ENCODE results near the gene SLC51B. TPM values are rescaled to one million over a fixed set of nuclear protein-coding genes. Genes with fewer than 3 reads are reported as not detected.

SLC51B gene
- total RNA-seq, 1 experiment from 2014 or later = not detected

- no peaks in the 10 kb centered on the region; the same call in 1 of the 2 replicates for H3K79me2 ChIP-seq (ENCODE audit: low read length)
- H3K9me3 ChIP-seq (ENCODE audit: low read length) = no peaks in the 10 kb centered on the region
- no peaks in the 10 kb centered on the region for H3K27me3 ChIP-seq (ENCODE audit: low read length)
- no peaks in the 10 kb centered on the region for H4K20me1 ChIP-seq (ENCODE audit: insufficient read depth, low read depth, low read length)
- no peak overlapping the region for H3K4me2 ChIP-seq (ENCODE audit: low read depth, low read length, poor library complexity, severe bottlenecking)
- no peaks in the 10 kb centered on the region for H3K4me1 ChIP-seq (ENCODE audit: low read length)
- H3K27ac ChIP-seq (ENCODE audit: low read length) = no peak overlapping the region
- DNase-seq = no peak
- H3K9me2 ChIP-seq (replicated peaks; ENCODE audit: insufficient read depth, low read length) = no peaks in the 10 kb centered on the region
- no peak overlapping the region for H3K9ac ChIP-seq (ENCODE audit: low read length)
- no peak overlapping the region for H2AFZ ChIP-seq (ENCODE audit: low read length)
- H3K4me3 ChIP-seq (ENCODE audit: low read length) = no peak overlapping the region
- H3K36me3 ChIP-seq (ENCODE audit: insufficient read depth, low read length) = peaks cover 60% of the 10 kb centered on the region
Observed at GRCh38 chr15:65021488-65021887, 23.7 kb upstream of the SLC51B start.

- H3K9me2 ChIP-seq (replicated peaks; ENCODE audit: insufficient read depth, low read length) = no peaks in the 10 kb centered on the region
- H3K79me2 ChIP-seq (ENCODE audit: low read length) = peaks cover 27% of the 10 kb centered on the region
- H2AFZ ChIP-seq (ENCODE audit: low read length) = no peak overlapping the region
- no peak for DNase-seq
- no peaks in the 10 kb centered on the region for H3K9me3 ChIP-seq (ENCODE audit: low read length)
- H3K36me3 ChIP-seq (ENCODE audit: insufficient read depth, low read length) = peaks cover 19% of the 10 kb centered on the region
- no peak overlapping the region for H3K4me3 ChIP-seq (ENCODE audit: low read length)
- H3K27ac ChIP-seq (ENCODE audit: low read length) = no peak overlapping the region
- H3K27me3 ChIP-seq (ENCODE audit: low read length) = no peaks in the 10 kb centered on the region
- no peak overlapping the region for H3K9ac ChIP-seq (ENCODE audit: low read length)
- peaks cover 11% of the 10 kb centered on the region for H3K4me1 ChIP-seq (ENCODE audit: low read length)
- no peaks in the 10 kb centered on the region; the same call in 1 of the 2 replicates for H4K20me1 ChIP-seq (ENCODE audit: insufficient read depth, low read depth, low read length)
- no peak overlapping the region for H3K4me2 ChIP-seq (ENCODE audit: low read depth, low read length, poor library complexity, severe bottlenecking)
Observed at GRCh38 chr15:65026756-65027155, 18.4 kb upstream of the SLC51B start.

GRCh38 chr15:65027593-65027992, 17.6 kb upstream of the SLC51B start:
- DNase-seq = no peak
- H3K27me3 ChIP-seq (ENCODE audit: low read length) = no peaks in the 10 kb centered on the region
- peaks cover 19% of the 10 kb centered on the region for H3K36me3 ChIP-seq (ENCODE audit: insufficient read depth, low read length)
- H3K9ac ChIP-seq (ENCODE audit: low read length) = peak overlapping the region; percentile 97
- no peaks in the 10 kb centered on the region for H3K9me2 ChIP-seq (replicated peaks; ENCODE audit: insufficient read depth, low read length)
- H2AFZ ChIP-seq (ENCODE audit: low read length) = no peak overlapping the region
- H3K27ac ChIP-seq (ENCODE audit: low read length) = peak overlapping the region; percentile 1; the same call in 1 of the 2 replicates
- H4K20me1 ChIP-seq (ENCODE audit: insufficient read depth, low read depth, low read length) = no peaks in the 10 kb centered on the region; the same call in 1 of the 2 replicates
- no peaks in the 10 kb centered on the region for H3K9me3 ChIP-seq (ENCODE audit: low read length)
- H3K4me1 ChIP-seq (ENCODE audit: low read length) = peaks cover 11% of the 10 kb centered on the region
- peaks cover 27% of the 10 kb centered on the region for H3K79me2 ChIP-seq (ENCODE audit: low read length)
- H3K4me3 ChIP-seq (ENCODE audit: low read length) = peak overlapping the region; percentile 100
- H3K4me2 ChIP-seq (ENCODE audit: low read depth, low read length, poor library complexity, severe bottlenecking) = peak overlapping the region; percentile 88

GRCh38 chr15:65028338-65028737, 16.8 kb upstream of the SLC51B start:
- no peaks in the 10 kb centered on the region; the same call in 1 of the 2 replicates for H4K20me1 ChIP-seq (ENCODE audit: insufficient read depth, low read depth, low read length)
- DNase-seq = peak; percentile 61
- peak overlapping the region; percentile 100 for H3K4me3 ChIP-seq (ENCODE audit: low read length)
- peaks cover 19% of the 10 kb centered on the region for H3K36me3 ChIP-seq (ENCODE audit: insufficient read depth, low read length)
- peak overlapping the region; percentile 88 for H3K4me2 ChIP-seq (ENCODE audit: low read depth, low read length, poor library complexity, severe bottlenecking)
- peak overlapping the region; percentile 97 for H3K9ac ChIP-seq (ENCODE audit: low read length)
- no peaks in the 10 kb centered on the region for H3K9me2 ChIP-seq (replicated peaks; ENCODE audit: insufficient read depth, low read length)
- no peak overlapping the region for H2AFZ ChIP-seq (ENCODE audit: low read length)
- H3K79me2 ChIP-seq (ENCODE audit: low read length) = peaks cover 27% of the 10 kb centered on the region
- H3K27me3 ChIP-seq (ENCODE audit: low read length) = no peaks in the 10 kb centered on the region
- H3K9me3 ChIP-seq (ENCODE audit: low read length) = no peaks in the 10 kb centered on the region
- peaks cover 14% of the 10 kb centered on the region for H3K4me1 ChIP-seq (ENCODE audit: low read length)
- H3K27ac ChIP-seq (ENCODE audit: low read length) = peak overlapping the region; percentile 29; the same call in 1 of the 2 replicates

GRCh38 chr15:65028921-65029735, 16.1 kb upstream of the SLC51B start, which contains the start of gene MTFMT:
Gene MTFMT (minus strand): TSS chr15:65029639. CDS start chr15:65029613, 26 bp downstream.
- peak; percentile 95 for DNase-seq
- H2AFZ ChIP-seq (ENCODE audit: low read length) = peak within 1 kb of the TSS; percentile 48; the same call in 1 of the 2 replicates
- peak within 1 kb of the TSS; percentile 29; the same call in 1 of the 2 replicates for H3K27ac ChIP-seq (ENCODE audit: low read length)
- H3K9me3 ChIP-seq (ENCODE audit: low read length) = no peaks in the 10 kb centered on the region
- H3K36me3 ChIP-seq (ENCODE audit: insufficient read depth, low read length) = peaks cover 13% of the 10 kb centered on the region; the same call in 1 of the 2 replicates
- H3K4me1 ChIP-seq (ENCODE audit: low read length) = peaks cover 20% of the 10 kb centered on the region
- no peaks in the 10 kb centered on the region for H3K27me3 ChIP-seq (ENCODE audit: low read length)
- H3K9me2 ChIP-seq (replicated peaks; ENCODE audit: insufficient read depth, low read length) = no peaks in the 10 kb centered on the region
- H3K4me3 ChIP-seq (ENCODE audit: low read length) = peak within 1 kb of the TSS; percentile 100
- peaks cover 27% of the 10 kb centered on the region for H3K79me2 ChIP-seq (ENCODE audit: low read length)
- peak within 1 kb of the TSS; percentile 88 for H3K4me2 ChIP-seq (ENCODE audit: low read depth, low read length, poor library complexity, severe bottlenecking)
- peak within 1 kb of the TSS; percentile 97 for H3K9ac ChIP-seq (ENCODE audit: low read length)
- H4K20me1 ChIP-seq (ENCODE audit: insufficient read depth, low read depth, low read length) = no peaks in the 10 kb centered on the region; the same call in 1 of the 2 replicates

GRCh38 chr15:65029736-65030208, 15.4 kb upstream of the SLC51B start:
- no peak for DNase-seq
- Histone ChIP-seq H3K27me3 (ENCODE audit: low read length) (no peaks in the 10 kb centered on the region), H3K4me2 (ENCODE audit: low read depth, low read length, poor library complexity, severe bottlenecking) (peak overlapping the region; percentile 88), H3K4me1 (ENCODE audit: low read length) (peaks cover 20% of the 10 kb centered on the region), H4K20me1 (ENCODE audit: insufficient read depth, low read depth, low read length) (no peaks in the 10 kb centered on the region; the same call in 1 of the 2 replicates), H3K4me3 (ENCODE audit: low read length) (peak overlapping the region; percentile 100; the same call in 1 of the 2 replicates), H3K9me3 (ENCODE audit: low read length) (no peaks in the 10 kb centered on the region), H3K27ac (ENCODE audit: low read length) (no peak overlapping the region), H2AFZ (ENCODE audit: low read length) (no peak overlapping the region), H3K9me2 (replicated peaks; ENCODE audit: insufficient read depth, low read length) (no peaks in the 10 kb centered on the region), H3K9ac (ENCODE audit: low read length) (no peak overlapping the region), H3K79me2 (ENCODE audit: low read length) (peaks cover 27% of the 10 kb centered on the region), H3K36me3 (ENCODE audit: insufficient read depth, low read length) (peaks cover 13% of the 10 kb centered on the region; the same call in 1 of the 2 replicates)

- Histone ChIP-seq H3K4me1 (ENCODE audit: low read length) (peaks cover 14% of the 10 kb centered on the region), H3K36me3 (ENCODE audit: insufficient read depth, low read length) (no peaks in the 10 kb centered on the region), H3K27me3 (ENCODE audit: low read length) (no peaks in the 10 kb centered on the region), H3K4me2 (ENCODE audit: low read depth, low read length, poor library complexity, severe bottlenecking) (peak overlapping the region; percentile 30), H3K9ac (ENCODE audit: low read length) (no peak overlapping the region), H3K79me2 (ENCODE audit: low read length) (peaks cover 14% of the 10 kb centered on the region), H2AFZ (ENCODE audit: low read length) (no peak overlapping the region), H3K27ac (ENCODE audit: low read length) (no peak overlapping the region), H3K9me2 (replicated peaks; ENCODE audit: insufficient read depth, low read length) (no peaks in the 10 kb centered on the region), H3K4me3 (ENCODE audit: low read length) (no peak overlapping the region), H4K20me1 (ENCODE audit: insufficient read depth, low read depth, low read length) (no peaks in the 10 kb centered on the region; the same call in 1 of the 2 replicates), H3K9me3 (ENCODE audit: low read length) (no peaks in the 10 kb centered on the region)
- peak; percentile 78 for DNase-seq
Observed at GRCh38 chr15:65032801-65033537, 12.2 kb upstream of the SLC51B start.

All from Karpas-422 (cell line).